Upper lobe of left lung (tissue), 6 donors: ENCODE results near the gene SPNS3. TPM values are rescaled to one million over a fixed set of nuclear protein-coding genes. Genes with fewer than 3 reads are reported as not detected.

ENCODE experiments used
- ATAC-seq, 2 donors: fragments of 200-7000 bp; cut with Tn5 transposase; one replicate each; pipeline ENCODE4 v1.9.1; 2022; ENCODE audit warnings: mild to moderate bottlenecking in 2 of 2, moderate library complexity in 2 of 2; ENCODE audit not compliant: low FRiP score in 2 of 2
- DNase-seq, 2 donors: peaks; one replicate each; pipeline ENCODE4 v3.0.0-alpha.2; 2019 to 2020
- H3K27ac ChIP-seq, 4 donors: fragments of 200-600 bp; sonication (generic); one replicate each; pipeline ENCODE4 v1.5.1; 2016 to 2019
- H3K27me3 ChIP-seq, 4 donors: fragments of 200-600 bp; sonication (generic); one replicate each; pipeline ENCODE4 v1.5.1; 2017 to 2019
- H3K36me3 ChIP-seq, 4 donors: fragments of 200-600 bp; sonication (generic); one replicate each; pipeline ENCODE4 v1.5.1; 2016 to 2019
- H3K4me1 ChIP-seq, 4 donors: fragments of 200-600 bp; sonication (generic); one replicate each; pipeline ENCODE4 v1.5.1; 2018 to 2019
- H3K4me3 ChIP-seq, 4 donors: fragments of 200-600 bp; sonication (generic); one replicate each; pipeline ENCODE4 v1.5.1; 2017 to 2019; ENCODE audit warnings: mild to moderate bottlenecking in 2 of 4, moderate library complexity in 1 of 4
- H3K9me3 ChIP-seq, 4 donors: fragments of 200-600 bp; sonication (generic); one replicate each; pipeline ENCODE4 v1.5.1; 2018 to 2019
- EP300 ChIP-seq, 4 donors: sonication (generic); formaldehyde crosslinking; IDR thresholded peaks; one replicate each; pipeline ENCODE4 v1.5.1; 2017; ENCODE audit warnings: antibody characterized with exemption in 4 of 4, control low read depth in 2 of 4
- POLR2A ChIP-seq, 4 donors: fragments of 450-650 bp; IDR thresholded peaks; one replicate each; pipeline ENCODE4 v1.5.1; 2016 to 2017; ENCODE audit warnings: antibody characterized with exemption in 4 of 4, mild to moderate bottlenecking in 2 of 4
- POLR2AphosphoS5 ChIP-seq, 2 donors: sonication (generic); formaldehyde crosslinking; IDR thresholded peaks; one replicate each; pipeline ENCODE4 v1.5.1; 2017; ENCODE audit warnings: antibody characterized with exemption in 2 of 2
- WGBS, 2 donors: methylation state at CpG; one replicate each; pipeline ENCODE4 v1.1.5; 2017 to 2018; 5-methylcytosine and 5-hydroxymethylcytosine counted together
- total RNA-seq, 6 donors: library from RNA; depleted of rRNA in 4 of 6; stranded (reverse); fragments of >200 nt in 4 of 6; gene quantifications; one replicate each; pipeline versions ENCODE4 v1.1.0 to v1.2.1, GENCODE V29; 2016 to 2021
- TF ChIP-seq, protein P1 (sequence below), 6 experiments: fragments of 450-650 bp in 4 of 6; fragments of 200-600 bp in 2 of 6; sonication (generic) in 2 of 6; IDR thresholded peaks; one replicate each; pipeline ENCODE4 v1.5.1; 2016 to 2019; ENCODE audit warnings: antibody characterized with exemption in 6 of 6
- donor health status: DM: no; HTN: no; CAD: no; lungs with moderate emphysema.
- donor health status: DM: no; HTN: yes; CAD: no; lungs with severe emphysema.

Gene SPNS3
- total RNA-seq, 6 donors from 2014 or later = 0.22 to 0.91 (median 0.52) TPM; not detected in 1

DNA sequence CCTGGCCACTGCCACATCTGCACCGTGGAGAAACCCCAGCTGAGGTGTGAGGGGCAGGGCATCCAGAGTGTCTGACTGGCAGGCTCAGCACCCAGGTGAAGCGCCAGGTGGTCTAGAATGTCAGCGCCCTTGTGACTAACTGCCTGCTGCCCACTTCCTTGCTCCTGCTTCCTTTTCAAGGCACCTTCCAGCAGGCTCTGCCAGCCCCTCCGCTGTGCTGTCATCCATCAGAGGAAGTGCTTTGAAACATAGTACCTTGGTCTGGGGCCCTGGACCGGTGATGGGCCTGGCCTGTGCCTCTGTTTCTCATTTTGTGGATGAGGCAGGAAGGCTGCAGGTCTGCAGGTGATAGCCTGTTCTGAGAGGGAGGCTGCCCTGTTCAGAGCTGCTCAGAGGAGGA is 70.4 kb downstream of the SPNS3 start:
- H3K4me3 ChIP-seq = no peak overlapping the region
- peak overlapping the region; percentile 9 to 91 (median 76) for H3K27ac ChIP-seq
- TF ChIP-seq POLR2AphosphoS5 (IDR thresholded peaks at IDR 0.05) (no peak), EP300 (IDR thresholded peaks at IDR 0.05) (no peak), POLR2A (IDR thresholded peaks at IDR 0.05) (no peak)
- TF ChIP-seq, protein P1, sequence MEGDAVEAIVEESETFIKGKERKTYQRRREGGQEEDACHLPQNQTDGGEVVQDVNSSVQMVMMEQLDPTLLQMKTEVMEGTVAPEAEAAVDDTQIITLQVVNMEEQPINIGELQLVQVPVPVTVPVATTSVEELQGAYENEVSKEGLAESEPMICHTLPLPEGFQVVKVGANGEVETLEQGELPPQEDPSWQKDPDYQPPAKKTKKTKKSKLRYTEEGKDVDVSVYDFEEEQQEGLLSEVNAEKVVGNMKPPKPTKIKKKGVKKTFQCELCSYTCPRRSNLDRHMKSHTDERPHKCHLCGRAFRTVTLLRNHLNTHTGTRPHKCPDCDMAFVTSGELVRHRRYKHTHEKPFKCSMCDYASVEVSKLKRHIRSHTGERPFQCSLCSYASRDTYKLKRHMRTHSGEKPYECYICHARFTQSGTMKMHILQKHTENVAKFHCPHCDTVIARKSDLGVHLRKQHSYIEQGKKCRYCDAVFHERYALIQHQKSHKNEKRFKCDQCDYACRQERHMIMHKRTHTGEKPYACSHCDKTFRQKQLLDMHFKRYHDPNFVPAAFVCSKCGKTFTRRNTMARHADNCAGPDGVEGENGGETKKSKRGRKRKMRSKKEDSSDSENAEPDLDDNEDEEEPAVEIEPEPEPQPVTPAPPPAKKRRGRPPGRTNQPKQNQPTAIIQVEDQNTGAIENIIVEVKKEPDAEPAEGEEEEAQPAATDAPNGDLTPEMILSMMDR (IDR thresholded peaks at IDR 0.05) = no peak
- no peaks in the 10 kb centered on the region for H3K27me3 ChIP-seq
- WGBS, 2 donors = 28 to 47% methylated on average over 2 to 4 of the region's 5 CpGs
- H3K4me1 ChIP-seq = peaks cover 78 to 98% (median 93%) of the 10 kb centered on the region in 4 donors
- ATAC-seq (no peak), DNase-seq (no peak)
- H3K9me3 ChIP-seq = no peaks in the 10 kb centered on the region
- peaks cover 0 to 4% (median 0%) of the 10 kb centered on the region in 4 donors for H3K36me3 ChIP-seq

DNA sequence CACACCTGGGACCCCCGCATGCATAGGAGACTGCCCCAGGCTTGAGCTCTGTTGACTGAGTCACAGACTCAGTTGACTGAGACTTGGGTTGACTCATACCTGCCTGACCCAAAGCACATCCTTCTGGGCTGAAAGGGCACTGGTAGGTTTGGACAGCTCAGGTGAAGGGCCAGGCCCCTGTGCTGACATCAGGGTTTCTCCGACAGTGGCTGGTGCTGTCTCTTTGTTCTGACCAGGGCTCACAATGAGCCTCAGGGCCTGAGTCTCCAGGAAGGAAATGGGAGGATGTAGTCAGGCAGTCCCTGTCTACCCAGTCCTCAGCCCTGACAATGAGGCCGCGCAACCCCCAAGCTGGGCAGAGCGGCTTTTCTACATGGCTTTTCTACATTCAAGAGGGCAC is 71.4 kb downstream of the SPNS3 start:
- ATAC-seq = no peak
- H3K9me3 ChIP-seq = no peaks in the 10 kb centered on the region
- 71 to 76% methylated on average over 5 of the region's 5 CpGs for WGBS, 2 donors
- H3K4me1 ChIP-seq = peaks cover 86 to 98% (median 93%) of the 10 kb centered on the region in 4 donors
- H3K4me3 ChIP-seq = peak overlapping the region in 1 of 4 donors; percentile 12
- H3K27ac ChIP-seq = peak overlapping the region; percentile 52 to 91 (median 76)
- peaks cover 0 to 4% (median 0%) of the 10 kb centered on the region in 4 donors for H3K36me3 ChIP-seq
- H3K27me3 ChIP-seq = no peaks in the 10 kb centered on the region
- TF ChIP-seq POLR2A (IDR thresholded peaks at IDR 0.05) (peak in 1 of 4 donors; percentile 6), EP300 (IDR thresholded peaks at IDR 0.05) (no peak), POLR2AphosphoS5 (IDR thresholded peaks at IDR 0.05) (peak; percentile 46)
- TF ChIP-seq, protein P1 (IDR thresholded peaks at IDR 0.05) = no peak
- no peak for DNase-seq

DNA sequence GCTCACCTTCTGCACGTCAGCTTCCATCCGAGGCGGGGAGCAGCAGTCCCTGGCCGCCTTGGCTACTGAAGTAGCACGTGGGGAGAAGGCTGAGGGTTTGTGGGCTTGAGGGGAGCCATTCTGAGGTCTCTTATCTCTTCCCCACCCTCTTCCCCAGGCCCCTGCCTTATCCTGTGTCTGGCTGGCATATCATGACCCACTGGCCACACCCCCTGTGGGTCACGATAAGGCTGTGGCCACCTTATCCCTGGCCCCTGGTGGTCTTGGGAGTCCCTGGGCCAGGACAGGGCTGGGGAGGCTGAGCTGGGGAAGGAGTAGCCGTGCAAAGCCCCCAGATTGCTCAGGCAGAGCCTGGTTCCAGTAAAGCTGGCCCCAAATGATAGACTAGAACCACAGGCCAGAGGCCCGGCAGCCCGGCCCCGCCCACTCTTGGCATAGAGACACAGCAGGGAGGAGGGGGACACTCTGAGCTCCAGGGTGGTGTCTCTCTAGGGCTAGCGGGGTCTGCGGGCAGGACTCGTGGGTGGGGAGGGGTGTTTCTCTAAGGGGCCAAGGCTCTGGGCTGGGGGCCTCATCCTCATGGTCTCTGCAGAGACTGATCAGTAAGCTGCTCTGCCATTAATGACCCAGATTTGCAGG is 72.6 kb downstream of the SPNS3 start:
- DNase-seq (peak in 1 of 2 donors; percentile 79), ATAC-seq (no peak)
- 43 to 57% methylated on average over 10 to 13 of the region's 13 CpGs for WGBS, 2 donors
- Histone ChIP-seq H3K27me3 (no peaks in the 10 kb centered on the region), H3K36me3 (peaks cover 0 to 4% (median 0%) of the 10 kb centered on the region in 4 donors), H3K4me3 (no peak overlapping the region), H3K4me1 (peaks cover 88 to 98% (median 93%) of the 10 kb centered on the region in 4 donors), H3K9me3 (no peaks in the 10 kb centered on the region), H3K27ac (peak overlapping the region; percentile 52 to 91 (median 76))
- TF ChIP-seq, protein P1 (IDR thresholded peaks at IDR 0.05) = no peak
- TF ChIP-seq EP300 (IDR thresholded peaks at IDR 0.05) (no peak), POLR2AphosphoS5 (IDR thresholded peaks at IDR 0.05) (no peak), POLR2A (IDR thresholded peaks at IDR 0.05) (no peak)

DNA sequence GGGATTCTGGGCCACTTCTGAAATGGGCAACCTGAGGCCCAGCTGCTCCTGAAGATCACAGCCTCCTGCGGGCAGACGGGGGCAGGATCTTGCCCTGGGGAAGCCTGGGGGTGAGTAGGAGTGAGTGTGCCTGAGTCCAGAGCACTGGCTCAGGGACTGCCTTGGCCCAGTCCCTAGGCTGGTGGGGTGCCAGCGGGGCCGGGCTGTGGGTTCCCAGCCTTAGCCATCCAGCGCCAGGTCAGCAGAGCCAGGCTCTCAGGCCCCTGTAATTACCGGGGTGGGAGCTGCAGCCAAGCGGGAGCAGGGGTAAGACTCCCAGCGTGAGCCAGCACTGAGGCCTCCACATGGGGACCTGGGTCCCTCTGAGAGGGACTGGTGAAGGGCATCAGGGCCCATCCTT is 73.2 kb downstream of the SPNS3 start:
- no peaks in the 10 kb centered on the region for H3K27me3 ChIP-seq
- WGBS, 2 donors = 80% methylated on average over 1 of the region's 8 CpGs; no CpG with 5 or more reads in 1 of the 2 donors
- peak in 1 of 2 donors; percentile 69 for DNase-seq
- no peak for ATAC-seq
- no peak for TF ChIP-seq EP300 (IDR thresholded peaks at IDR 0.05)
- no peak for TF ChIP-seq POLR2A (IDR thresholded peaks at IDR 0.05)
- TF ChIP-seq, protein P1 (IDR thresholded peaks at IDR 0.05) = no peak
- TF ChIP-seq POLR2AphosphoS5 (IDR thresholded peaks at IDR 0.05) = no peak
- H3K4me1 ChIP-seq = peaks cover 90 to 98% (median 93%) of the 10 kb centered on the region in 4 donors
- H3K9me3 ChIP-seq = no peaks in the 10 kb centered on the region
- H3K36me3 ChIP-seq = peaks cover 0 to 4% (median 0%) of the 10 kb centered on the region in 4 donors
- H3K4me3 ChIP-seq = no peak overlapping the region
- H3K27ac ChIP-seq = peak overlapping the region in 3 of 4 donors; percentile 52 to 91 (median 83)
